ENCODE data around the gene PPHLN1. TPM values are rescaled to one million over a fixed set of nuclear protein-coding genes. Genes with fewer than 3 reads are reported as not detected.

The PPHLN1 gene
- total RNA-seq, 2 donors from 2014 or later, result 36.8 to 39.7 TPM

GRCh38 chr12:42410340-42410739, 84.4 kb downstream of the PPHLN1 start:
- H3K4me1 ChIP-seq, result no peaks in the 10 kb centered on the region
- DNase-seq, result no peak
- H3K27me3 ChIP-seq, result no peaks in the 10 kb centered on the region
- H3K4me3 ChIP-seq, result no peak overlapping the region
- no peak overlapping the region for H3K27ac ChIP-seq
- intact Hi-C loops (cut with DNase I), result no loop called here
- H3K36me3 ChIP-seq, result no peaks in the 10 kb centered on the region
- no peak overlapping the region for H3K9ac ChIP-seq (ENCODE audit: low read depth in 2 of 2, low read length in 2 of 2)
- no peaks in the 10 kb centered on the region for H3K9me3 ChIP-seq
- TF ChIP-seq CTCF (IDR thresholded peaks at IDR 0.05), result no peak

GRCh38 chr12:42420395-42420794, 94.4 kb downstream of the PPHLN1 start:
- no peak for TF ChIP-seq CTCF (IDR thresholded peaks at IDR 0.05)
- Histone ChIP-seq H3K9me3 (no peaks in the 10 kb centered on the region), H3K4me3 (no peak overlapping the region), H3K4me1 (no peaks in the 10 kb centered on the region), H3K27me3 (no peaks in the 10 kb centered on the region), H3K27ac (no peak overlapping the region), H3K9ac (ENCODE audit: low read depth in 2 of 2, low read length in 2 of 2) (no peak overlapping the region), H3K36me3 (no peaks in the 10 kb centered on the region)
- no peak for DNase-seq
- intact Hi-C loops (cut with DNase I), result no loop called here

GRCh38 chr12:42421844-42422779, 96.1 kb downstream of the PPHLN1 start:
- Histone ChIP-seq H3K36me3 (no peaks in the 10 kb centered on the region), H3K9ac (ENCODE audit: low read depth in 2 of 2, low read length in 2 of 2) (no peak overlapping the region), H3K4me3 (no peak overlapping the region), H3K4me1 (no peaks in the 10 kb centered on the region), H3K9me3 (no peaks in the 10 kb centered on the region), H3K27me3 (no peaks in the 10 kb centered on the region), H3K27ac (no peak overlapping the region)
- no peak for TF ChIP-seq CTCF (IDR thresholded peaks at IDR 0.05)
- intact Hi-C loops (cut with DNase I), result no loop called here
- DNase-seq, result no peak

- H3K36me3 ChIP-seq, result no peaks in the 10 kb centered on the region
- no peak overlapping the region for H3K9ac ChIP-seq (ENCODE audit: low read depth in 2 of 2, low read length in 2 of 2)
- no peaks in the 10 kb centered on the region for H3K27me3 ChIP-seq
- H3K27ac ChIP-seq, result no peak overlapping the region
- H3K9me3 ChIP-seq, result no peaks in the 10 kb centered on the region
- intact Hi-C loops (cut with DNase I), result no loop called here
- no peak overlapping the region for H3K4me3 ChIP-seq
- H3K4me1 ChIP-seq, result no peaks in the 10 kb centered on the region
- DNase-seq, result no peak
- no peak for TF ChIP-seq CTCF (IDR thresholded peaks at IDR 0.05)
Observed at GRCh38 chr12:42422785-42423184, 96.8 kb downstream of the PPHLN1 start.

- intact Hi-C loops (cut with DNase I), result no loop called here
- no peak for DNase-seq
- no peak overlapping the region for H3K9ac ChIP-seq (ENCODE audit: low read depth in 2 of 2, low read length in 2 of 2)
Observed at GRCh38 chr12:42426746-42427145, 100.8 kb downstream of the PPHLN1 start.

More at GRCh38 chr12:42426746-42427145, 100.8 kb downstream of the PPHLN1 start:
- Histone ChIP-seq H3K9me3 (no peaks in the 10 kb centered on the region), H3K27me3 (no peaks in the 10 kb centered on the region), H3K4me1 (no peaks in the 10 kb centered on the region), H3K27ac (no peak overlapping the region), H3K4me3 (no peak overlapping the region), H3K36me3 (no peaks in the 10 kb centered on the region)
- TF ChIP-seq CTCF (IDR thresholded peaks at IDR 0.05), result no peak

Data from colonic mucosa (tissue), 4 donors.